Skeletal muscle satellite cell (primary cell): ENCODE data around the gene AFTPH.

Experiments
- H3K27me3 ChIP-seq: 2 replicates; pipeline ENCODE4 v1.7.0; 2013; ENCODE audit warnings: low read length; ENCODE audit not compliant: control insufficient read depth, insufficient read depth
- H3K36me3 ChIP-seq: 2 replicates; pipeline ENCODE4 v1.7.0; 2013; ENCODE audit warnings: mild to moderate bottlenecking, control low read depth, low read length; ENCODE audit not compliant: insufficient read depth
- H3K4me1 ChIP-seq: 2 replicates; pipeline ENCODE4 v1.7.0; 2013; ENCODE audit warnings: low read length; ENCODE audit not compliant: control insufficient read depth, insufficient read depth
- H3K4me2 ChIP-seq: 2 replicates; pipeline ENCODE4 v1.7.0; 2013; ENCODE audit warnings: mild to moderate bottlenecking, low read length
- H3K4me3 ChIP-seq: 2 replicates; pipeline ENCODE4 v1.7.0; 2013; ENCODE audit warnings: low read length
- H3K9ac ChIP-seq: 2 replicates; pipeline ENCODE4 v1.7.0; 2013; ENCODE audit warnings: mild to moderate bottlenecking, low read depth, low read length, moderate library complexity
- H3K9me3 ChIP-seq: replicated peaks from 2 replicates; pipeline ENCODE4 v1.7.0; 2013; ENCODE audit warnings: mild to moderate bottlenecking, control low read depth, low read length

The AFTPH gene

GRCh38 chr2:64581018-64581417 lies 56.9 kb downstream of the AFTPH start:
- no peaks in the 10 kb centered on the region for H3K9me3 ChIP-seq
- no peak overlapping the region for H3K4me3 ChIP-seq
- H3K4me2 ChIP-seq, result no peak overlapping the region
- peaks cover 11% of the 10 kb centered on the region for H3K36me3 ChIP-seq
- no peaks in the 10 kb centered on the region for H3K27me3 ChIP-seq
- H3K4me1 ChIP-seq, result no peaks in the 10 kb centered on the region
- H3K9ac ChIP-seq, result no peak overlapping the region

- no peaks in the 10 kb centered on the region for H3K4me1 ChIP-seq
Observed at GRCh38 chr2:64581777-64582539, 57.8 kb downstream of the AFTPH start.

GRCh38 chr2:64582774-64583340 lies 58.7 kb downstream of the AFTPH start:
- Histone ChIP-seq H3K4me3 (no peak overlapping the region), H3K27me3 (no peaks in the 10 kb centered on the region), H3K4me1 (no peaks in the 10 kb centered on the region), H3K9ac (no peak overlapping the region), H3K36me3 (peaks cover 11% of the 10 kb centered on the region), H3K9me3 (no peaks in the 10 kb centered on the region), H3K4me2 (no peak overlapping the region)

More at GRCh38 chr2:64581777-64582539, 57.8 kb downstream of the AFTPH start:
- no peak overlapping the region for H3K9ac ChIP-seq
- no peaks in the 10 kb centered on the region for H3K27me3 ChIP-seq
- no peaks in the 10 kb centered on the region for H3K9me3 ChIP-seq
- H3K36me3 ChIP-seq, result peaks cover 13% of the 10 kb centered on the region
- H3K4me2 ChIP-seq, result no peak overlapping the region
- H3K4me3 ChIP-seq, result no peak overlapping the region

- Histone ChIP-seq H3K9ac (no peak overlapping the region), H3K9me3 (no peaks in the 10 kb centered on the region), H3K27me3 (no peaks in the 10 kb centered on the region), H3K4me1 (no peaks in the 10 kb centered on the region), H3K4me2 (no peak overlapping the region), H3K4me3 (no peak overlapping the region), H3K36me3 (peaks cover 14% of the 10 kb centered on the region)
Observed at GRCh38 chr2:64586054-64586453, 61.9 kb downstream of the AFTPH start.

GRCh38 chr2:64586883-64587481 lies 62.9 kb downstream of the AFTPH start:
- Histone ChIP-seq H3K9me3 (no peaks in the 10 kb centered on the region), H3K9ac (no peak overlapping the region), H3K4me2 (no peak overlapping the region), H3K27me3 (no peaks in the 10 kb centered on the region), H3K36me3 (peaks cover 14% of the 10 kb centered on the region), H3K4me3 (no peak overlapping the region), H3K4me1 (no peaks in the 10 kb centered on the region)

- no peaks in the 10 kb centered on the region for H3K4me1 ChIP-seq
- no peak overlapping the region for H3K9ac ChIP-seq
- no peaks in the 10 kb centered on the region for H3K27me3 ChIP-seq
- H3K4me3 ChIP-seq, result no peak overlapping the region
- H3K36me3 ChIP-seq, result peaks cover 14% of the 10 kb centered on the region
- H3K4me2 ChIP-seq, result no peak overlapping the region
- H3K9me3 ChIP-seq, result no peaks in the 10 kb centered on the region
Observed at GRCh38 chr2:64587561-64587960, 63.4 kb downstream of the AFTPH start.

- no peaks in the 10 kb centered on the region for H3K9me3 ChIP-seq
- peaks cover 25% of the 10 kb centered on the region for H3K4me1 ChIP-seq
- H3K4me3 ChIP-seq, result no peak overlapping the region
- no peak overlapping the region for H3K9ac ChIP-seq
- no peaks in the 10 kb centered on the region for H3K27me3 ChIP-seq
- peaks cover 8% of the 10 kb centered on the region for H3K36me3 ChIP-seq
- no peak overlapping the region for H3K4me2 ChIP-seq
Observed at GRCh38 chr2:64591188-64591587, 67.1 kb downstream of the AFTPH start.

GRCh38 chr2:64593035-64593655 lies 69.0 kb downstream of the AFTPH start:
- peaks cover 6% of the 10 kb centered on the region for H3K36me3 ChIP-seq
- no peaks in the 10 kb centered on the region for H3K9me3 ChIP-seq
- H3K9ac ChIP-seq, result no peak overlapping the region
- H3K4me2 ChIP-seq, result no peak overlapping the region
- no peaks in the 10 kb centered on the region for H3K27me3 ChIP-seq
- no peak overlapping the region for H3K4me3 ChIP-seq
- H3K4me1 ChIP-seq, result peaks cover 27% of the 10 kb centered on the region

GRCh38 chr2:64594226-64594989 lies 70.3 kb downstream of the AFTPH start:
- Histone ChIP-seq H3K4me1 (peaks cover 27% of the 10 kb centered on the region), H3K4me2 (peak overlapping the region; percentile 42), H3K36me3 (no peaks in the 10 kb centered on the region), H3K9ac (peak overlapping the region; percentile 0), H3K27me3 (peaks cover 3% of the 10 kb centered on the region), H3K4me3 (no peak overlapping the region), H3K9me3 (no peaks in the 10 kb centered on the region)

GRCh38 chr2:64595397-64596176 lies 71.5 kb downstream of the AFTPH start:
- H3K4me1 ChIP-seq, result peaks cover 27% of the 10 kb centered on the region
- H3K9ac ChIP-seq, result no peak overlapping the region
- H3K4me2 ChIP-seq, result peak overlapping the region; percentile 1
- peaks cover 3% of the 10 kb centered on the region for H3K27me3 ChIP-seq
- H3K9me3 ChIP-seq, result no peaks in the 10 kb centered on the region
- no peak overlapping the region for H3K4me3 ChIP-seq
- H3K36me3 ChIP-seq, result no peaks in the 10 kb centered on the region
